Nephron progenitor cell (in vitro differentiated cells): Measurements from ENCODE around the gene ACKR4.
A peak's percentile ranks its signal among the peaks of the same experiment; 100 is the strongest.
"Not testable (repeated sequence)": the region's sequence is repeated elsewhere in the genome, so short reads cannot be mapped to it uniquely, and the experiment has no call there.

Experiments
- DNase-seq: peaks from one replicate; pipeline ENCODE4 v3.0.0; 2021
- H3K27ac Mint-ChIP-seq: 2 replicates; pipeline ENCODE4 v1.8.0; 2021; ENCODE audit warnings: mild to moderate bottlenecking, moderate library complexity, mixed read lengths
- H3K27me3 Mint-ChIP-seq: 2 replicates; pipeline ENCODE4 v1.8.0; 2021; ENCODE audit warnings: mild to moderate bottlenecking, low read depth, mixed read lengths; ENCODE audit not compliant: poor library complexity
- H3K36me3 Mint-ChIP-seq: 2 replicates; pipeline ENCODE4 v1.8.0; 2021; ENCODE audit warnings: low read depth, mixed read lengths
- H3K4me1 Mint-ChIP-seq: 2 replicates; pipeline ENCODE4 v1.8.0; 2021; ENCODE audit warnings: mixed read lengths
- H3K4me3 Mint-ChIP-seq: 2 replicates; pipeline ENCODE4 v1.8.0; 2021; ENCODE audit warnings: mild to moderate bottlenecking, moderate library complexity, mixed read lengths
- H3K9me3 Mint-ChIP-seq: 2 replicates; pipeline ENCODE4 v1.8.0; 2021; ENCODE audit warnings: mild to moderate bottlenecking, moderate library complexity, mixed read lengths
- CTCF ChIP-seq: fragments of 200-600 bp; sonication (generic); IDR thresholded peaks from 2 replicates; pipeline ENCODE4 v1.5.0; 2021; ENCODE audit warnings: antibody characterized with exemption

The ACKR4 gene

DNA sequence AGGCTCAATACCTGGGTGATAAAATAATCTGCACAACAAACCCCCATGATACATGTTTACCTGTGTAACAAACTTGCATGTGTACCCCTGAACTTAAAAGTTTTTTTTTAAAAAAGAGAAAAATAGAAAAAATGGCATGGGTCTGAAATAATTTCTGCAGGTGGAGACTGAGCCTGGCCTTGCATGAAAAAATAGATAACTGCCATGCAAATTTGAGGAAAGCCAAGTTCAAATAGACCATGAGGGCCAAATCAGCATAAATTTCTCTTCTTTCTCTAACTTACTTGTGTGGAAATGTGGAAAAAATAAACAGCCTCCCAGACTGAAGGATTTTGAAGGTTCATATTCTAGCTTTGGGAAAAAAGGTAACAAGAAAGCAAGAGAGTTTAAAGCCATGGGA, 744 bp upstream of the ACKR4 start:
- peaks cover 29% of the 10 kb centered on the region for H3K36me3 Mint-ChIP-seq
- no peaks in the 10 kb centered on the region for H3K4me1 Mint-ChIP-seq
- no peaks in the 10 kb centered on the region for H3K9me3 Mint-ChIP-seq
- H3K4me3 Mint-ChIP-seq, result no peak overlapping the region
- H3K27me3 Mint-ChIP-seq, result no peaks in the 10 kb centered on the region
- no peak for TF ChIP-seq CTCF
- no peak overlapping the region for H3K27ac Mint-ChIP-seq
- DNase-seq, result no peak

- H3K9me3 Mint-ChIP-seq, result no peaks in the 10 kb centered on the region
- no peak for DNase-seq
- H3K4me3 Mint-ChIP-seq, result no peak overlapping the region
- no peak for TF ChIP-seq CTCF
- no peak overlapping the region for H3K27ac Mint-ChIP-seq
- H3K36me3 Mint-ChIP-seq, result peaks cover 29% of the 10 kb centered on the region
- no peaks in the 10 kb centered on the region for H3K27me3 Mint-ChIP-seq
- H3K4me1 Mint-ChIP-seq, result no peaks in the 10 kb centered on the region
These were observed 590 bp downstream of the ACKR4 start for GRCh38 chr3:132597660-132598059.

DNA sequence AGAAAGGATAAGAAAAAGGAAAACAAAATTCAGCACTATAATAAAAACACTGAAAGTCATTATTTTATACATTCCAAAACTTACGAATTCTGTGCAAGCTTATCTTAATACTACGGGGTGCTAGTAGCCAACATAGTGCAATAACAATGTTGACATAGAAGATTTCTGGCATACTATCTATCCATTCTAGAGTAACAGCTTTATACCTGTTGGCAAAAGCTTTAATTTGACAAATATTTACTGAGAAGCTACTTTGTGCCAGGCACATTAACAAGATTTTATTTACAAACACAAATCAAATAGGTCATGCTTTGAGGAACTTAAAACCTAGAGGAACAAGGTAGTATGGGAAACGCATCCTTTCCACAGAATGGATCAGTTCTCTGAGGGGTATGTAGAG, 1.1 kb downstream of the ACKR4 start:
- no peak for DNase-seq
- no peak for TF ChIP-seq CTCF
- H3K4me3 Mint-ChIP-seq, result no peak overlapping the region
- H3K4me1 Mint-ChIP-seq, result no peaks in the 10 kb centered on the region
- H3K9me3 Mint-ChIP-seq, result no peaks in the 10 kb centered on the region
- peaks cover 32% of the 10 kb centered on the region for H3K36me3 Mint-ChIP-seq
- no peak overlapping the region for H3K27ac Mint-ChIP-seq
- H3K27me3 Mint-ChIP-seq, result no peaks in the 10 kb centered on the region

GRCh38 chr3:132600614-132601013, 3.5 kb downstream of the ACKR4 start:
- H3K36me3 Mint-ChIP-seq, result peaks cover 29% of the 10 kb centered on the region
- H3K27me3 Mint-ChIP-seq, H3K4me1 Mint-ChIP-seq, H3K4me3 Mint-ChIP-seq, DNase-seq, H3K27ac Mint-ChIP-seq, H3K9me3 Mint-ChIP-seq: not testable (repeated sequence)

GRCh38 chr3:132605374-132605792, 8.3 kb downstream of the ACKR4 start:
- H3K27ac Mint-ChIP-seq, result no peak overlapping the region
- no peak for TF ChIP-seq CTCF
- H3K27me3 Mint-ChIP-seq, result peaks cover 3% of the 10 kb centered on the region
- DNase-seq, result no peak
- H3K4me3 Mint-ChIP-seq, result no peak overlapping the region
- peaks cover 53% of the 10 kb centered on the region for H3K36me3 Mint-ChIP-seq
- H3K4me1 Mint-ChIP-seq, result no peaks in the 10 kb centered on the region
- H3K9me3 Mint-ChIP-seq, result peaks cover 29% of the 10 kb centered on the region

DNA sequence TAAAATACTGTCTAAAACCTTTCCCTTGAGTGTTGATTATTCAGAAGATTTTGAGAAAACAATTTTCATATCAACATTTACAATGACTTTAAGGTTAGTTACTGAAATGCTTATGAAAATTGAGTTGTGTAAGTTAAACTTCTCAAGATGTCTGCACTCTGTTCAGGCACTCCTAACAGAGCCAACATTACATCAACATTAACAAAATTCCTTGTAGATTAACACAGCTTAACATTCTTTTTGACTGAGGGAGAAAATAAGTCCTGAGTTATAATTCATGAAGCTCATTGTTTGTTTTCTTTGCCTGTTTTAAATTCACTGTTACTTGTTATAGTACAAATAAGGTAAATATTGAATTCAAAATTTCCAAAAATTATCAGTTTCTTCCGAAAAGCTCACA, 9.0 kb downstream of the ACKR4 start:
- H3K27ac Mint-ChIP-seq, result no peak overlapping the region
- peaks cover 59% of the 10 kb centered on the region for H3K36me3 Mint-ChIP-seq
- H3K9me3 Mint-ChIP-seq, result peaks cover 34% of the 10 kb centered on the region
- TF ChIP-seq CTCF, result no peak
- peaks cover 3% of the 10 kb centered on the region for H3K27me3 Mint-ChIP-seq
- no peak for DNase-seq
- no peaks in the 10 kb centered on the region for H3K4me1 Mint-ChIP-seq
- no peak overlapping the region for H3K4me3 Mint-ChIP-seq

- H3K27me3 Mint-ChIP-seq, H3K4me3 Mint-ChIP-seq, DNase-seq, H3K4me1 Mint-ChIP-seq: not testable (repeated sequence)
- peak overlapping the region; percentile 73 for H3K27ac Mint-ChIP-seq
- peaks cover 64% of the 10 kb centered on the region for H3K36me3 Mint-ChIP-seq
- peaks cover 39% of the 10 kb centered on the region for H3K9me3 Mint-ChIP-seq
These were observed 9.6 kb downstream of the ACKR4 start for GRCh38 chr3:132606620-132607019.

DNA sequence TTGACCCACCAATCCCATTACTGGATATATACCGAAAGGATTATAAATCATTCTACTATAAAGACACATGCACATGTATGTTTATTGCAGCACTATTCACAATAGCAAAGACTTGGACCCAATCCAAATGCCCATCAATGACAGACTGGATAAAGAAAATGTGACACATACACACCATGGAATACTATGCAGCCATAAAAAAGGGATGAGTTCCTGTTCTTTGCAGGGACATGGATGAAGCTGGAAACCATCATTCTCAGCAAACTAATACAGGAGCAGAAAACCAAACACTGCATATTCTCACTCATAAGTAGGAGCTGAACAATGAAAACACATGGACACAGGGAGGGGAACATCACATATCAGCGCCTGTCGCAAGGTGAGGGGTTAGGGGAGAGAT, 18.2 kb downstream of the ACKR4 start:
- Mint-ChIP-seq H3K9me3 (peaks cover 40% of the 10 kb centered on the region), H3K36me3 (peaks cover 59% of the 10 kb centered on the region)
- not testable (repeated sequence) for H3K27ac Mint-ChIP-seq, H3K4me1 Mint-ChIP-seq, H3K4me3 Mint-ChIP-seq, H3K27me3 Mint-ChIP-seq, DNase-seq
